GM23248 (cell line): ENCODE data around the gene HERC4.

Source experiments
- EZH2 ChIP-seq: fragments of 200-600 bp; sonication (generic); IDR thresholded peaks from 2 replicates; pipeline ENCODE4 v1.6.1; 2018; ENCODE audit warnings: antibody characterized with exemption, mild to moderate bottlenecking; ENCODE audit not compliant: insufficient read depth, poor library complexity, severe bottlenecking
- EZH2phosphoT487 ChIP-seq: fragments of 200-600 bp; sonication (generic); IDR thresholded peaks from 2 replicates; pipeline ENCODE4 v1.6.1; 2018; ENCODE audit warnings: antibody characterized with exemption, moderate library complexity, mild to moderate bottlenecking, low read depth; ENCODE audit not compliant: insufficient read depth

DNA sequence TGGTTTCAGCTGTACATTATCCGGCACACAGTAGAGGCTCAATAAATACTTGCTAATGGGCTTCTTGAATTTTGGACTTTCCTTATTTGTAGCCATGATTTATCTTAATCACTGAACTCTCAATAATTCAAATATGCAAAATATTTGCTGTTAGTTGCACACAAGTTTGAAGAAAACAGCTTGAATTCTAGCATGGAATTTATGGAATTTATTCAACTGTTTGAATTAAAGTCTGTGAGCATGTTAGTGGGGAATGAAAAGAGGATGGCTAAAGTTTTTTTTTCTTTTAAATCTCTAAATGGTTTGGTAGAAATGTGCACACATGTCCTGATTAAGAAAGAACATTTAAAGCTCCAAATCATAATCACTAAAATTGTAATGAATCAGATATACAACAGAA lies 148.1 kb downstream of the HERC4 start:
- TF ChIP-seq EZH2phosphoT487 = no peak
- no peak for TF ChIP-seq EZH2
